ENCODE measurements around the gene LRRC4.

DNA sequence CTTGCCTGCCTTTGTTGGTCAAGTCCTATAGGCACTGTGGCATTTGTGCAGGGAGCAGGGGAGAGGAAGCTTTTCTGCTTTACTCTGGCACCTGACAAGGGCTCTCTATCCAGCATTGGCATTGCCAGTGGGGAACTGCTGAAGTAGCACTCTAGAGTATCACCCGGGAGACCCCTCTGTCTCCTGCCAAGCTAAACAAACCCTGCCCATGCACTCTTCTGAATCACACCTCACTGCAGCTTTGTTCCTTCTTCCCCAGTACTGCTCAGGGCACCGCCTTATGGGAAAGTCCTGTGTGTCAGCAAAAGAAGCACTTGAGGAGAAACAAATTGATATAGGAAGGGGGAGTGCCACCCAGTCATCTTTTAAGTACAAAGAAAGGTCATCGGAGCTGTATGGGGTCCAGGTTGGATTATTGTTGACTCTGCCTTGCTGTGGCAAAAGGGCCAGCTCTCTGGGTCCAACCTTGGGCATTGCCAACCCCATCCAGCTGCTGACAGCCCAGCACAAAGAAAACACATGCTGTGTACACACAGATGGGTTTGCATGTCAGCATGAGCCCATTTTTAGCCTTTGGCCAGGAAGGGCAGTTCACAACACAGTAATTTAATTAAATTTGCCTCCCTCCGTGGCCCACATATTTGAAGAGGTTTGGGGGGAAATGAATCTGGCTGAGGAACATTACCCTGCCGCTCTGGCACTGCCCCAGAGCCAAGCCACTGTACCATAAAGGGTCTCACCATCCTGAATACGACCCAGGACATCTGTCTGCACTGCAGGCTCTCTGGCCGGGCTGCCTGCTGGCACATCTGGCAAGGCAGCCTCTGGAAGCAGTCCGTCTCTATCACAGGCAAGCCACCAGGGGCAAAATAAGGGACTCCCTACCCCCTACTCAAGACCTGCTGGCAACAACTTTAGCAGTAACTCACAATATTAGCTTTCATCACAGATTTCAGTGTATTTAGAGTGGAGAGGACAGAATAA, 13.1 kb downstream of the LRRC4 start:
- no peak for TF ChIP-seq EZH2 (IDR thresholded peaks at IDR 0.05; ENCODE audit: insufficient read depth, poor library complexity, severe bottlenecking)
- TF ChIP-seq EZH2phosphoT487 (IDR thresholded peaks at IDR 0.05; ENCODE audit: insufficient read depth, low read depth): no peak

Measured in GM23248 (cell line).